Measurements from ENCODE around the gene HOXB7.
A peak's percentile ranks its signal among the peaks of the same experiment; 100 is the strongest.

Gene HOXB7

DNA sequence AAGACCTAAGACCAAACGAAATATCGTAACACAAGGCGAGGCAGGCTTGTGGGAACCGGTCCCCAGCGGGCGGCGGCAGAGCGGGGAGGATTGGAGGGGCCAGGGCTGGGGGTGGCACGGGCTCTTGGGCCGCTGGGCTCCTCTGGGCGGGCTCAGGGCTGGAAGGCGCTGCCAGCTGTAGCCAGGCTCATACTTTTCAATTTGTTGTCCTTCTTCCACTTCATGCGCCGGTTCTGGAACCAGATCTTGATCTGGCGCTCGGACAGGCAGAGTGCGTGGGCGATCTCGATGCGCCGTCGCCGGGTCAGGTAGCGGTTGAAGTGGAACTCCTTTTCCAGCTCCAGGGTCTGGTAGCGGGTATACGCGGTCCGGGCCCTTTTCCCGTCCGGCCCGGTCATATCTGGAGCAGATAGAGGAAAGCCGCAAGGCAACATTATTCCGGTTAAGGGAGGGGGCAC is 18.7 kb downstream of the HOXB7 start:
- TF ChIP-seq, protein P1, sequence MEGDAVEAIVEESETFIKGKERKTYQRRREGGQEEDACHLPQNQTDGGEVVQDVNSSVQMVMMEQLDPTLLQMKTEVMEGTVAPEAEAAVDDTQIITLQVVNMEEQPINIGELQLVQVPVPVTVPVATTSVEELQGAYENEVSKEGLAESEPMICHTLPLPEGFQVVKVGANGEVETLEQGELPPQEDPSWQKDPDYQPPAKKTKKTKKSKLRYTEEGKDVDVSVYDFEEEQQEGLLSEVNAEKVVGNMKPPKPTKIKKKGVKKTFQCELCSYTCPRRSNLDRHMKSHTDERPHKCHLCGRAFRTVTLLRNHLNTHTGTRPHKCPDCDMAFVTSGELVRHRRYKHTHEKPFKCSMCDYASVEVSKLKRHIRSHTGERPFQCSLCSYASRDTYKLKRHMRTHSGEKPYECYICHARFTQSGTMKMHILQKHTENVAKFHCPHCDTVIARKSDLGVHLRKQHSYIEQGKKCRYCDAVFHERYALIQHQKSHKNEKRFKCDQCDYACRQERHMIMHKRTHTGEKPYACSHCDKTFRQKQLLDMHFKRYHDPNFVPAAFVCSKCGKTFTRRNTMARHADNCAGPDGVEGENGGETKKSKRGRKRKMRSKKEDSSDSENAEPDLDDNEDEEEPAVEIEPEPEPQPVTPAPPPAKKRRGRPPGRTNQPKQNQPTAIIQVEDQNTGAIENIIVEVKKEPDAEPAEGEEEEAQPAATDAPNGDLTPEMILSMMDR (IDR thresholded peaks at IDR 0.05; ENCODE audit: unreplicated experiment in 3 of 3) = no peak
- Mint-ChIP-seq H3K4me3 (peak overlapping the region; percentile 91 to 98 (median 94)), H3K9me3 (no peaks in the 10 kb centered on the region)

DNA sequence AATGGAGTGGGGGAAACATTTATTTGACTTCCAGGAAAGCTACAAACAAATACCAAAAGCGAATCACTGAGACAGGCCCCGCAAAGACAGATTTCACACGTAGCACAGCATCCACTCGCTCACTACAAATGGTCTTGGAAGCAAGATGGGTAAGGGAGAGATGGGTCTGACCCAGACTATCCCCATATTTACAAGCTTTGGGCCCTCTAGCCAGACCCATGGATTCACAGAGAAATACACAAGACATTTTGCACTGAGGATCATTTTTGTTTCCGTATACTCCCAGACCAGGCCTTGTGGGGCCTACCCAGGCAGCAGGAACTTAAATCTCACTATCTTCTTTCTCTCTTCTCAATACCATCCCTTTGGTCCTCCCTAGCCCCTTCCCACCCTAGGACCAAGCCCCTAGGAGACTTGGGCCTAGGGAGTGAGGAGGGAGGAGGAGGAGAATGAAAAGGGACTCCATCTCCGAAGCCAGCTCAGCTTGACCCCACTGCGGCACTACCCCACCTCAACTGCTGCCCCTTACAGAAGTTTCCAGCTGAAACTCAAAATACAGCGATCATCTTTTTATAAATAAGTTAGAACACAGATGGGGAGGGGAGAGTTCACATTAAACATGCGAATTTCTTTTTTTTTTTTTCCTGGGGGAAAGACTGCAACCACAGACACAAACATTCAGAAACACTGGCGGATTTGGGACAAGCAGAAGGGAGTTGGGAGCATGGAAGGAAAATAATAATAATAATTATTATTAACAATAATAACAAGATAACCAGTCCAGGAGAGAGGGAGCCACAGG is 19.4 kb downstream of the HOXB7 start:
- peaks cover 92% of the 10 kb centered on the region for H3K4me1 Mint-ChIP-seq
- H3K36me3 Mint-ChIP-seq (ENCODE audit: low read depth) = peaks cover 70% of the 10 kb centered on the region
- H3K27ac Mint-ChIP-seq = peak overlapping the region in 1 of 3 experiments; percentile 92

More for the DNA sequence above, 18.7 kb downstream of the HOXB7 start:
- Mint-ChIP-seq H3K36me3 (ENCODE audit: low read depth) (peaks cover 74% of the 10 kb centered on the region), H3K4me1 (peaks cover 87% of the 10 kb centered on the region), H3K27me3 (ENCODE audit: low read depth) (peaks cover 90% of the 10 kb centered on the region), H3K27ac (peak overlapping the region in 1 of 3 experiments; percentile 92)

DNA sequence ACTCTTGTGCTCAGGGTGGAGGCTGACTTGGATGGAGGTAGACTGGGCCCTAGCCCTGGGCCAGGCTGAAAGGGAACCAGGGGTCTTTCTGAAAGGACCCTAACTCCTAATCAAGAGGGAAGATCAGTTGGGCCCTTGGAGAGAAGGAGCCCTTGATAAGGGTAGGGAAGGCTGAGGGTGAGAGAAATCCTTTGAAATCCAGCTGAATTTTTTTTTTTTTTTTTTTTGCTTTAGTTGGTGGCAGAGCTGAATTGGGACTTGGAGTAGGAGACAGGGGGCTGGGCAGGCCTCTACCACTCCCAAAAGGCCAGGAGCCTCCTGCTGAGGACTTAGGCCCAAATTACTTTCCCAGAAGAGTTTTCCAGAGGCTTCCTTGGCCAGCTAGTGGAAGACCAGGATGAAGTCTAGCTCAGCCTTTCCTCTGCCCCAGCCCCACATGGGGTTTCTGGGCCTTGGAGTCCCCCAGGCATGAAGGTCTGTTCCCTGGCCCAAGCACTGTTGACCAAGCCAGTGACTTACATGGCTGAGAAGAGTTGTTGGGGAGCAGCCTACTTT is 20.1 kb downstream of the HOXB7 start:
- Mint-ChIP-seq H3K9me3 (no peaks in the 10 kb centered on the region), H3K4me1 (peaks cover 92% of the 10 kb centered on the region), H3K4me3 (peak overlapping the region; percentile 84 to 98 (median 91)), H3K36me3 (ENCODE audit: low read depth) (peaks cover 67% of the 10 kb centered on the region), H3K27ac (peak overlapping the region in 1 of 3 experiments; percentile 92), H3K27me3 (ENCODE audit: low read depth) (peaks cover 92% of the 10 kb centered on the region)
- TF ChIP-seq, protein P1 (IDR thresholded peaks at IDR 0.05; ENCODE audit: unreplicated experiment in 3 of 3) = no peak

More for the DNA sequence above, 19.4 kb downstream of the HOXB7 start:
- TF ChIP-seq, protein P1 (IDR thresholded peaks at IDR 0.05; ENCODE audit: unreplicated experiment in 3 of 3) = no peak
- peak overlapping the region; percentile 84 to 98 (median 91) for H3K4me3 Mint-ChIP-seq
- H3K9me3 Mint-ChIP-seq = no peaks in the 10 kb centered on the region
- H3K27me3 Mint-ChIP-seq (ENCODE audit: low read depth) = peaks cover 90% of the 10 kb centered on the region

DNA sequence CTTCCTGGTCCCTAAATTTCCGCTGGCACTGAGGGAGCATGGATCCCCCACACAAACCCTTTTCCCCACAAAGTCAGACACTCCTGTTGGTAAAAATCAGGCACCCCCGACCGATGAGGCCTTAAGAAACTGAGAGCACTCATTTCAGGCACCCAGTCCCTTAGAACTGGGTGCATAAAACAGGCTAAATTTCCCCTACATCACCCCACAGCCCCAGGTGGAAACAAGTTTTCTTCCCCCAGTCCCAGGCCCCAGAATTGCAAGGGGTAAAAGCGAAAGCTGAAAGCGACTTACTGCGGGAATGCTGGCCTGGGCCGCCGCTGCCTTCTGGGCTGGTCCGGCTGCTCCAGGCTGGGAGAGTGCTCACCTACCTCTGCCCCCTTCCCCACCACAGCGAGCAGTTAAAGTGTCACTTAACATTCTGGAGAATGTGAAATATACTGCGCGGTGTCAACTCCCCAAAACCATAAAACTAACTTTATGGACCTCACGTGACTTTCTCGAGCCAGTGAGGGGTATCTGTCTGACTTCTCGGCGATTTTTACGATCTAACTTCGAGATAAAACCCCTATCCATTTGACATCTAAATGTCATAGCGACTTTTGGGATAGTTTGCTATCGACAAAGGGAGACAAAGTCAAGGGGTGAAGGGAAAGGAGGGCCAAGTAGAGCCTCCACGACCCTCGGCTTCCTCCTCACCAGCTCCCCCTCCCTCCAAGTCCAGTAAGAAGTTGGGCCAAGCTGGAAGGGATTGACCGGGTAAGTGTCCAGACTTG is 20.8 kb downstream of the HOXB7 start, which contains the start of gene HOXB3:
Gene HOXB3, minus strand, starts transcription at position 411 of the 776 bp plus-strand sequence. CDS start 37,767 bp downstream, outside the sequence.
- Mint-ChIP-seq H3K27me3 (ENCODE audit: low read depth) (peaks cover 92% of the 10 kb centered on the region), H3K4me1 (peaks cover 92% of the 10 kb centered on the region), H3K27ac (peak within 1 kb of the TSS in 1 of 3 experiments; percentile 92), H3K4me3 (peak within 1 kb of the TSS; percentile 84 to 98 (median 91)), H3K9me3 (no peaks in the 10 kb centered on the region), H3K36me3 (ENCODE audit: low read depth) (peaks cover 60% of the 10 kb centered on the region)
- TF ChIP-seq, protein P1 (IDR thresholded peaks at IDR 0.05; ENCODE audit: unreplicated experiment in 3 of 3) = no peak

GRCh38 chr17:48589060-48589830 is 21.6 kb downstream of the HOXB7 start:
- H3K27me3 Mint-ChIP-seq (ENCODE audit: low read depth) = peaks cover 89% of the 10 kb centered on the region
- TF ChIP-seq, protein P1 (IDR thresholded peaks at IDR 0.05; ENCODE audit: unreplicated experiment in 3 of 3) = no peak

More at GRCh38 chr17:48589060-48589830, 21.6 kb downstream of the HOXB7 start:
- H3K4me1 Mint-ChIP-seq = peaks cover 92% of the 10 kb centered on the region
- no peaks in the 10 kb centered on the region for H3K9me3 Mint-ChIP-seq
- H3K4me3 Mint-ChIP-seq = peak overlapping the region; percentile 84 to 98 (median 91)
- peak overlapping the region in 1 of 3 experiments; percentile 92 for H3K27ac Mint-ChIP-seq
- peaks cover 54% of the 10 kb centered on the region for H3K36me3 Mint-ChIP-seq (ENCODE audit: low read depth)
